B cell (primary cell): ENCODE results near the gene APOL3. TPM values are rescaled to one million over a fixed set of nuclear protein-coding genes. Genes with fewer than 3 reads are reported as not detected.
"Not testable (repeated sequence)": the region's sequence is repeated elsewhere in the genome, so short reads cannot be mapped to it uniquely, and the experiment has no call there.

Experiments
- ATAC-seq: fragments of 200-7000 bp; cut with Tn5 transposase; one replicate; pipeline ENCODE4 v1.10.0; 2021; ENCODE audit warnings: low read depth, mild to moderate bottlenecking, moderate number of reproducible peaks, moderate library complexity
- CTCF ChIA-PET: fragments of 350-600 bp; sonication (Branson Sonifier 250); formaldehyde crosslinking; loops from one replicate; lab custom pipeline; 2021; ENCODE audit warnings: antibody characterized with exemption, inconsistent platforms; lab: Charles Lee
- POLR2A ChIA-PET: fragments of 350-600 bp; sonication (Branson Sonifier 250); formaldehyde crosslinking; loops from one replicate; lab custom pipeline; 2021; ENCODE audit warnings: antibody characterized with exemption; lab: Charles Lee
- DNase-seq: peaks from one replicate; pipeline ENCODE4 v3.0.0; 2013
- H2AFZ ChIP-seq: 2 replicates; pipeline ENCODE4 v1.6.1; 2012; ENCODE audit warnings: mild to moderate bottlenecking, low read depth, low read length; ENCODE audit not compliant: insufficient read depth, poor library complexity, severe bottlenecking
- H3K27ac ChIP-seq, 2 donors: 1 replicate in 1 of 2; 2 replicates in 1 of 2; pipeline ENCODE4 v1.5.1; 2012 to 2013; ENCODE audit warnings: low read length in 2 of 2, mild to moderate bottlenecking in 2 of 2, moderate library complexity in 1 of 2
- H3K27me3 ChIP-seq, 4 experiments: fragments of 200-600 bp in 1 of 4; sonication (generic) in 1 of 4; replicated peaks in 1 of 4; 1 replicate in 2 of 4; 2 replicates in 2 of 4; pipeline versions ENCODE4 v1.6.1 to v1.7.0; 2013 to 2016; ENCODE audit warnings: low read length in 3 of 4, mild to moderate bottlenecking in 2 of 4, mixed read lengths in 1 of 4, moderate library complexity in 1 of 4; ENCODE audit not compliant: insufficient read depth in 4 of 4, control insufficient read depth in 3 of 4; ENCODE audit errors: control extremely low read depth in 1 of 4
- H3K36me3 ChIP-seq, 2 experiments: replicated peaks in 1 of 2; 1 replicate in 1 of 2; 2 replicates in 1 of 2; pipeline versions ENCODE4 v1.6.1 to v1.7.1; 2013; ENCODE audit warnings: low read length in 1 of 2; ENCODE audit not compliant: insufficient read depth in 2 of 2, control insufficient read depth in 1 of 2; ENCODE audit errors: control extremely low read depth in 1 of 2, extremely low read depth in 1 of 2
- H3K4me1 ChIP-seq, 2 donors: fragments of 200-600 bp in 1 of 2; sonication (generic) in 1 of 2; 1 replicate in 1 of 2; 2 replicates in 1 of 2; pipeline versions ENCODE4 v1.5.1 to v1.6.1; 2013 to 2017; ENCODE audit warnings: low read length in 2 of 2; ENCODE audit not compliant: control insufficient read depth in 2 of 2, insufficient read depth in 2 of 2
- H3K4me2 ChIP-seq: replicated peaks from 2 replicates; pipeline ENCODE3; 2012; ENCODE audit warnings: mild to moderate bottlenecking, low read depth, low read length; ENCODE audit not compliant: poor library complexity, severe bottlenecking
- H3K4me3 ChIP-seq, 5 experiments: fragments of 200-600 bp in 1 of 5; sonication (generic) in 1 of 5; 1 replicate in 3 of 5; 2 replicates in 2 of 5; pipeline versions ENCODE4 v1.5.1 to v1.7.0; 2011 to 2016; ENCODE audit warnings: low read length in 4 of 5, mild to moderate bottlenecking in 4 of 5, low read depth in 2 of 5, control low read depth in 1 of 5, moderate library complexity in 1 of 5; ENCODE audit not compliant: insufficient read depth in 1 of 5; ENCODE audit errors: control extremely low read depth in 1 of 5, extremely low read depth in 1 of 5
- H3K79me2 ChIP-seq: fragments of 200-600 bp; sonication (generic); one replicate; pipeline ENCODE4 v1.6.0; 2016; ENCODE audit warnings: low read length; ENCODE audit not compliant: control insufficient read depth, insufficient read depth
- H3K9ac ChIP-seq: fragments of 200-600 bp; sonication (generic); 2 replicates; pipeline ENCODE4 v1.6.1; 2017; ENCODE audit warnings: mild to moderate bottlenecking, low read length, moderate library complexity
- H3K9me3 ChIP-seq, 3 donors: one replicate each; pipeline versions ENCODE4 v1.6.1 to v1.7.1; 2013; ENCODE audit warnings: low read length in 2 of 3; ENCODE audit not compliant: control insufficient read depth in 2 of 3, insufficient read depth in 1 of 3; ENCODE audit errors: control extremely low read depth in 1 of 3
- H4K20me1 ChIP-seq: 2 replicates; pipeline ENCODE4 v1.6.0; 2012; ENCODE audit warnings: mild to moderate bottlenecking, low read length; ENCODE audit not compliant: insufficient read depth, control insufficient read depth, poor library complexity, severe bottlenecking
- H3K27ac Mint-ChIP-seq: one replicate; pipeline ENCODE4 v1.8.0; 2021; ENCODE audit warnings: mixed read lengths
- H3K27me3 Mint-ChIP-seq: one replicate; pipeline ENCODE4 v1.8.0; 2021; ENCODE audit warnings: mixed read lengths
- H3K4me1 Mint-ChIP-seq: one replicate; pipeline ENCODE4 v1.8.0; 2021; ENCODE audit warnings: mixed read lengths
- H3K4me3 Mint-ChIP-seq: one replicate; pipeline ENCODE4 v1.8.0; 2021; ENCODE audit warnings: mixed read lengths
- H3K9me3 Mint-ChIP-seq: one replicate; pipeline ENCODE4 v1.8.0; 2022; ENCODE audit warnings: mixed read lengths; ENCODE audit not compliant: insufficient read depth
- CTCF ChIP-seq: fragments of 200-600 bp; IDR thresholded peaks from one replicate; pipeline ENCODE4 v1.8.0; 2022; ENCODE audit warnings: antibody characterized with exemption, mild to moderate bottlenecking
- EZH2 ChIP-seq: IDR thresholded peaks from 2 replicates; pipeline ENCODE4 v1.6.1; 2012; ENCODE audit warnings: borderline replicate concordance, low read depth, mild to moderate bottlenecking, moderate library complexity, low read length; ENCODE audit not compliant: insufficient read depth, poor library complexity, severe bottlenecking
- WGBS: methylation state at CpG from one replicate; pipeline ENCODE4 v1.1.5; 2013; ENCODE audit warnings: missing lambda C conversion rate; ENCODE audit not compliant: insufficient coverage; 5-methylcytosine and 5-hydroxymethylcytosine counted together
- intact Hi-C: fragments of 100-400 bp; cut with micrococcal nuclease; formaldehyde crosslinking; loops from one replicate; pipeline ENCODE4 v1.10.0; 2022
- polyA plus RNA-seq: library from polyadenylated mRNA; depleted of rRNA; stranded (reverse); fragments of >200 nt; gene quantifications from 2 replicates; pipeline ENCODE4 v1.2.3, GENCODE V29; 2012
- total RNA-seq, 2 donors: library from RNA; stranded (reverse); fragments of 120-200 nt in 1 of 2; gene quantifications; 1 replicate in 1 of 2; 2 replicates in 1 of 2; pipeline versions ENCODE4 v1.2.3 to v1.2.4, GENCODE V29; 2013 to 2022

The APOL3 gene
- total and polyA plus RNA-seq, 2 donors (not counting 1 experiment from before 2014, with no cell fraction given), result 55.0 to 97.2 TPM

- H3K9ac ChIP-seq, result no peak overlapping the region
- intact Hi-C loops, result no loop called here
- H3K9me3 ChIP-seq, result peaks cover 1 to 9% (median 9%) of the 10 kb centered on the region in 3 donors
- H4K20me1 ChIP-seq, result no peaks in the 10 kb centered on the region
- H3K4me3 ChIP-seq, result no peak overlapping the region
- TF ChIP-seq EZH2 (no peak), CTCF (no peak)
- DNase-seq (no peak), ATAC-seq (no peak)
- H2AFZ ChIP-seq, result no peak overlapping the region
- WGBS, result no CpG with 5 or more reads among the region's 1 CpG
- ChIA-PET CTCF (interaction anchor here (1.4 to 1.7 kb wide), 2 partner anchors 93 to 278 kb away, joined by 3 to 5 read pairs; no protein-coding TSS in a partner anchor), POLR2A (no interaction called here)
- peaks cover 2% of the 10 kb centered on the region for H3K27me3 Mint-ChIP-seq
- peaks cover 23 to 38% of the 10 kb centered on the region in 2 donors for H3K4me1 ChIP-seq
- no peak overlapping the region for H3K27ac ChIP-seq
- H3K4me3 Mint-ChIP-seq, result no peak overlapping the region
- H3K9me3 Mint-ChIP-seq, result no peaks in the 10 kb centered on the region
- H3K27ac Mint-ChIP-seq, result no peak overlapping the region
- no peaks in the 10 kb centered on the region for H3K36me3 ChIP-seq
- H3K27me3 ChIP-seq, result no peaks in the 10 kb centered on the region
- H3K79me2 ChIP-seq, result no peaks in the 10 kb centered on the region
- no peak overlapping the region for H3K4me2 ChIP-seq
- H3K4me1 Mint-ChIP-seq, result peaks cover 44% of the 10 kb centered on the region
Observed at GRCh38 chr22:36208162-36208765, 47.7 kb upstream of the APOL3 start.

- Histone ChIP-seq H3K27me3 (no peaks in the 10 kb centered on the region), H3K4me3 (no peak overlapping the region), H3K4me2 (no peak overlapping the region), H3K4me1 (peaks cover 14 to 27% of the 10 kb centered on the region in 2 donors), H3K36me3 (no peaks in the 10 kb centered on the region), H4K20me1 (no peaks in the 10 kb centered on the region), H3K9me3 (peaks cover 1 to 9% (median 9%) of the 10 kb centered on the region in 3 donors), H3K9ac (no peak overlapping the region), H3K27ac (no peak overlapping the region), H3K79me2 (no peaks in the 10 kb centered on the region), H2AFZ (no peak overlapping the region)
- TF ChIP-seq EZH2, result no peak
- TF ChIP-seq CTCF, result no peak
- intact Hi-C loops, result no loop called here
- ChIA-PET CTCF (no interaction called here), POLR2A (no interaction called here)
- H3K9me3 Mint-ChIP-seq, result no peaks in the 10 kb centered on the region
- H3K4me1 Mint-ChIP-seq, result peaks cover 37% of the 10 kb centered on the region
- no CpG with 5 or more reads among the region's 1 CpG for WGBS
- no peak overlapping the region for H3K27ac Mint-ChIP-seq
- H3K4me3 Mint-ChIP-seq, result no peak overlapping the region
- ATAC-seq (no peak), DNase-seq (no peak)
- peaks cover 11% of the 10 kb centered on the region for H3K27me3 Mint-ChIP-seq
Observed at GRCh38 chr22:36206255-36206654, 45.7 kb upstream of the APOL3 start.

GRCh38 chr22:36205573-36205972 lies 45.0 kb upstream of the APOL3 start:
- H3K4me1 ChIP-seq, result peaks cover 9 to 22% of the 10 kb centered on the region in 2 donors
- intact Hi-C loops, H3K27me3 ChIP-seq, H3K9ac ChIP-seq, H3K4me2 ChIP-seq, CTCF ChIA-PET, DNase-seq, H2AFZ ChIP-seq, H3K9me3 Mint-ChIP-seq, H4K20me1 ChIP-seq, H3K4me3 Mint-ChIP-seq, H3K27ac ChIP-seq, H3K36me3 ChIP-seq, POLR2A ChIA-PET, H3K79me2 ChIP-seq, H3K9me3 ChIP-seq, ATAC-seq, H3K27ac Mint-ChIP-seq, H3K4me3 ChIP-seq: not testable (repeated sequence)
- 89% methylated on average over 5 of the region's 5 CpGs for WGBS
- Mint-ChIP-seq H3K4me1 (peaks cover 32% of the 10 kb centered on the region), H3K27me3 (peaks cover 14% of the 10 kb centered on the region)
